ENCODE measurements around the gene KLHL22. TPM values are rescaled to one million over a fixed set of nuclear protein-coding genes. Genes with fewer than 3 reads are reported as not detected.

Gene KLHL22
- total and polyA plus RNA-seq, 2 of the 4 experiments (the other 2 are of a cell fraction), result 27.1 to 30.1 TPM

DNA sequence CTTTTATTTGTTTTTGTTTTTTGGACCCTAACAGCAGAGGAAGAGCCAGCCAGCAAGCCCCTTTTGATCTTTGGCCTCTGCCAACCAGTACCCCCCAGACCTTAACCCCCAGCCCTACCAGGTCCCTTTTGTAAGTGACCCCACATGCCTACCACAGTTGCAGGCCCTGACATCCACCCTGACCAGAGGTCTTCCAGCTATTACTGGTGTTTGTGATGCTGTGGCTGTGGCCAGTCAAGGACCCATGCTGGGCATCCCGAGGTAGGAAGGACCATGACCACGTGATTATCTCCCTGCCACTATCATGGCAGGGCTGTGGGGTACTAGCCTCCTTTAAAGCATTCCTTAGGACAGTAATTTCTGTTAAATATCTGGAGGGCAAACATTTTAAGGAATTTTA is 20.8 kb upstream of the KLHL22 start:
- Histone ChIP-seq H4K20me1 (ENCODE audit: insufficient read depth, low read length) (peaks cover 86% of the 10 kb centered on the region), H4K5ac (ENCODE audit: low read depth, low read length) (no peak overlapping the region; the same call in 1 of the 2 replicates), H3K4me1 (ENCODE audit: control insufficient read depth, insufficient read depth, low read length) (peaks cover 25% of the 10 kb centered on the region), H3K27ac (ENCODE audit: insufficient read depth, low read length) (0 out of 2 replicates have a peak overlapping the region, but pooled peaks have one; percentile 24), H4K91ac (ENCODE audit: insufficient read depth, low read depth, low read length) (no peak overlapping the region), H2BK20ac (ENCODE audit: low read depth, low read length) (no peak overlapping the region), H3K56ac (ENCODE audit: extremely low read depth, insufficient read depth, low read length) (no peak overlapping the region), H3K23ac (ENCODE audit: low read depth, low read length) (no peak overlapping the region), H3K14ac (replicated peaks; ENCODE audit: low read depth, low read length) (no peak overlapping the region), H3K4me3 (ENCODE audit: insufficient read depth, low read depth, low read length) (no peak overlapping the region), H2BK120ac (ENCODE audit: low read depth, low read length) (no peak overlapping the region), H3K9ac (ENCODE audit: low read depth, low read length) (no peak overlapping the region), H2BK5ac (ENCODE audit: low read depth, low read length, poor library complexity, severe bottlenecking) (no peak overlapping the region), H2AK9ac (replicated peaks; ENCODE audit: low read depth, low read length, poor library complexity) (no peak overlapping the region), H2AFZ (replicated peaks; ENCODE audit: low read length, poor library complexity) (no peak overlapping the region), H3K27me3 (ENCODE audit: control insufficient read depth, insufficient read depth, low read length) (no peaks in the 10 kb centered on the region), H2AK5ac (ENCODE audit: low read depth, low read length) (0 out of 2 replicates have a peak overlapping the region, but pooled peaks have one; percentile 49), H3K36me3 (ENCODE audit: control insufficient read depth, insufficient read depth, low read length) (peaks cover 31% of the 10 kb centered on the region), H3K9me3 (ENCODE audit: control insufficient read depth, insufficient read depth, low read length) (no peaks in the 10 kb centered on the region), H3K4ac (ENCODE audit: low read depth, low read length) (no peak overlapping the region), H2BK15ac (ENCODE audit: low read depth, low read length) (no peak overlapping the region), H3K79me1 (ENCODE audit: low read depth in 1 of 2, low read length in 2 of 2) (peaks cover 3 to 64% of the 10 kb centered on the region in 2 experiments; a peak in 3 of 4 replicates), H3K18ac (ENCODE audit: low read depth, low read length) (no peak overlapping the region), H4K8ac (ENCODE audit: low read depth in 2 of 2, low read length in 2 of 2) (no peak overlapping the region), H3K4me2 (ENCODE audit: low read depth, low read length) (no peak overlapping the region), H3K9me1 (ENCODE audit: insufficient read depth, low read length) (peaks cover 40% of the 10 kb centered on the region)
- intact Hi-C loops (cut with micrococcal nuclease), result no loop called here
- POLR2A ChIA-PET (ENCODE audit: unreplicated experiment), result no interaction called here
- dilution Hi-C loops (cut with HindIII; ENCODE audit: low sequenced_read_pairs, unreplicated experiment), result no loop called here
- DNase-seq (no peak), ATAC-seq (ENCODE audit: low read depth) (no peak)
- TF ChIP-seq NFE2L2 (IDR thresholded peaks at IDR 0.05; ENCODE audit: low read depth, low read length) (no peak), RFX5 (IDR thresholded peaks at IDR 0.05; ENCODE audit: low read depth, low read length) (no peak)
- CTCF ChIA-PET, result no interaction called here
- WGBS, 2 experiments (ENCODE audit: extremely low coverage in 2 of 2, insufficient read length in 1 of 2), result no CpG with 5 or more reads among the region's 2 CpGs
- no TSS peak for BruUV-seq (replicated peaks)
- in situ Hi-C loops (cut with MboI; ENCODE audit: low sequenced_read_pairs), result no loop called here

All from IMR-90 (cell line).